ENCODE measurements around the gene ACOT7. TPM values are rescaled to one million over a fixed set of nuclear protein-coding genes. Genes with fewer than 3 reads are reported as not detected.

The ACOT7 gene
- total and polyA plus RNA-seq, 2 of the 13 experiments (the other 11 are each of a cell fraction or from before 2014, with no cell fraction given), result 33.0 to 55.8 TPM

DNA sequence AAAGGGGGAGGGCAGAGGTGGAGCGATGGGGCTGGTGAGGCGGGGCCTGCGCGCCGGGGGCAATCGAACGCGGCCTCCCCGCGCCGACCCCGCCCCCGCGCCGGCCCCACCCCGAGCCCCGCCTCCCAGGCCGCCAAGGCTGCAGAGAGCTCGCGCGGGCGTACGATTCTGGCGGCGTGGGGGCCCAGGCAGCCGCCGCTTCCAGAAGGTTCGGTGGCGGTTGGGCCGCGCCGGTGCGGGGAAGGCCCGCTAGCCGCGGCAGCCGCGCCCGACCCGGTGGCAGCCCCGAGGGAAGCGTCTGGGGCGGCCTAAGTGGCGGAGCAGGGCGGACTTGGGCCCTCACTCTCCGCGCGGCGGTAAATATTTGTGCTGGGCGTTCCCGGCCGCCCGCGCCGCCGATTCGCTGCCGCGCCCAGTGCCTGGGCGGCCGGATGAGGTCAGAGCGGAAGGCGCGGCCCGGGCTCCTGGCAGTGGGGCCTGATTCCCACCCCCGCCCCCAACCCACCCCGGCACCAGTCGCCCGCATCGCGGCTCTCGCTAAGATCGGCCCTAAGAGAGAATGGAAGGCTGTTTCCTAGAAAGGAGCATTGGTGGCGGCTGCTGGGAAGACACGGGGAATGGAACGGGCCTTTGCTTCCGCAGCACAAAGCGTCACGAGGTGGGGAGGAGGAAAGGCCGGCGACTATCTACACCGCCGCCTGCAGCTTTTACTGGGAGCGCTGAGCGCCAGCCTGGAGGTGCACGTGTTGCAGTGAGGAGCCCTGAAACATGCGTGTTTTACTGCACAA is at the start of gene ACOT7 (continued):
- TF ChIP-seq, protein P1, sequence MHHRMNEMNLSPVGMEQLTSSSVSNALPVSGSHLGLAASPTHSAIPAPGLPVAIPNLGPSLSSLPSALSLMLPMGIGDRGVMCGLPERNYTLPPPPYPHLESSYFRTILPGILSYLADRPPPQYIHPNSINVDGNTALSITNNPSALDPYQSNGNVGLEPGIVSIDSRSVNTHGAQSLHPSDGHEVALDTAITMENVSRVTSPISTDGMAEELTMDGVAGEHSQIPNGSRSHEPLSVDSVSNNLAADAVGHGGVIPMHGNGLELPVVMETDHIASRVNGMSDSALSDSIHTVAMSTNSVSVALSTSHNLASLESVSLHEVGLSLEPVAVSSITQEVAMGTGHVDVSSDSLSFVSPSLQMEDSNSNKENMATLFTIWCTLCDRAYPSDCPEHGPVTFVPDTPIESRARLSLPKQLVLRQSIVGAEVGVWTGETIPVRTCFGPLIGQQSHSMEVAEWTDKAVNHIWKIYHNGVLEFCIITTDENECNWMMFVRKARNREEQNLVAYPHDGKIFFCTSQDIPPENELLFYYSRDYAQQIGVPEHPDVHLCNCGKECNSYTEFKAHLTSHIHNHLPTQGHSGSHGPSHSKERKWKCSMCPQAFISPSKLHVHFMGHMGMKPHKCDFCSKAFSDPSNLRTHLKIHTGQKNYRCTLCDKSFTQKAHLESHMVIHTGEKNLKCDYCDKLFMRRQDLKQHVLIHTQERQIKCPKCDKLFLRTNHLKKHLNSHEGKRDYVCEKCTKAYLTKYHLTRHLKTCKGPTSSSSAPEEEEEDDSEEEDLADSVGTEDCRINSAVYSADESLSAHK (CRISPR knock-in tag; IDR thresholded peaks at IDR 0.05; ENCODE audit: borderline replicate concordance), result no peak
- TF ChIP-seq ZSCAN29 (CRISPR knock-in tag; conservative IDR thresholded peaks at IDR 0.05) (no peak), ZNF709 (CRISPR knock-in tag; IDR thresholded peaks at IDR 0.05) (no peak), GLI4 (CRISPR knock-in tag; IDR thresholded peaks at IDR 0.05; ENCODE audit: borderline replicate concordance) (no peak; the same call in 1 of the 2 replicates), NAIF1 (CRISPR knock-in tag; IDR thresholded peaks at IDR 0.05; ENCODE audit: borderline replicate concordance) (0 out of 2 replicates have a peak, but pooled peaks have one; percentile 38), YY1 (IDR thresholded peaks at IDR 0.05; ENCODE audit: insufficient read depth, insufficient replicate concordance, low read depth, low read length) (peak; percentile 43), KAT2B (IDR thresholded peaks at IDR 0.05; ENCODE audit: borderline replicate concordance, low read depth, low read length) (no peak), SP2 (CRISPR knock-in tag; IDR thresholded peaks at IDR 0.05) (peak; percentile 65; the same call in 1 of the 2 replicates), TCF12 (IDR thresholded peaks at IDR 0.05) (no peak), TCF12 (CRISPR knock-in tag; IDR thresholded peaks at IDR 0.05) (no peak), ZNF660 (CRISPR knock-in tag; IDR thresholded peaks at IDR 0.05; ENCODE audit: borderline replicate concordance, low read depth) (no peak), ZBTB44 (CRISPR knock-in tag; IDR thresholded peaks at IDR 0.05) (no peak; the same call in 1 of the 2 replicates), ZNF562 (CRISPR knock-in tag; IDR thresholded peaks at IDR 0.05; ENCODE audit: borderline replicate concordance) (no peak), ZNF781 (CRISPR knock-in tag; IDR thresholded peaks at IDR 0.05; ENCODE audit: borderline replicate concordance, not compliant biosample characterization) (no peak)
- TF ChIP-seq, protein P2, sequence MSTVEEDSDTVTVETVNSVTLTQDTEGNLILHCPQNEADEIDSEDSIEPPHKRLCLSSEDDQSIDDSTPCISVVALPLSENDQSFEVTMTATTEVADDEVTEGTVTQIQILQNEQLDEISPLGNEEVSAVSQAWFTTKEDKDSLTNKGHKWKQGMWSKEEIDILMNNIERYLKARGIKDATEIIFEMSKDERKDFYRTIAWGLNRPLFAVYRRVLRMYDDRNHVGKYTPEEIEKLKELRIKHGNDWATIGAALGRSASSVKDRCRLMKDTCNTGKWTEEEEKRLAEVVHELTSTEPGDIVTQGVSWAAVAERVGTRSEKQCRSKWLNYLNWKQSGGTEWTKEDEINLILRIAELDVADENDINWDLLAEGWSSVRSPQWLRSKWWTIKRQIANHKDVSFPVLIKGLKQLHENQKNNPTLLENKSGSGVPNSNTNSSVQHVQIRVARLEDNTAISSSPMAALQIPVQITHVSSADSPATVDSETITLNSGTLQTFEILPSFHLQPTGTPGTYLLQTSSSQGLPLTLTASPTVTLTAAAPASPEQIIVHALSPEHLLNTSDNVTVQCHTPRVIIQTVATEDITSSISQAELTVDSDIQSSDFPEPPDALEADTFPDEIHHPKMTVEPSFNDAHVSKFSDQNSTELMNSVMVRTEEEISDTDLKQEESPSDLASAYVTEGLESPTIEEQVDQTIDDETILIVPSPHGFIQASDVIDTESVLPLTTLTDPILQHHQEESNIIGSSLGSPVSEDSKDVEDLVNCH (CRISPR knock-in tag; IDR thresholded peaks at IDR 0.05), result no peak
- TF ChIP-seq, protein P3, sequence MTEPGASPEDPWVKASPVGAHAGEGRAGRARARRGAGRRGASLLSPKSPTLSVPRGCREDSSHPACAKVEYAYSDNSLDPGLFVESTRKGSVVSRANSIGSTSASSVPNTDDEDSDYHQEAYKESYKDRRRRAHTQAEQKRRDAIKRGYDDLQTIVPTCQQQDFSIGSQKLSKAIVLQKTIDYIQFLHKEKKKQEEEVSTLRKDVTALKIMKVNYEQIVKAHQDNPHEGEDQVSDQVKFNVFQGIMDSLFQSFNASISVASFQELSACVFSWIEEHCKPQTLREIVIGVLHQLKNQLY (CRISPR knock-in tag; IDR thresholded peaks at IDR 0.05), result no peak
- TF ChIP-seq, protein P4, sequence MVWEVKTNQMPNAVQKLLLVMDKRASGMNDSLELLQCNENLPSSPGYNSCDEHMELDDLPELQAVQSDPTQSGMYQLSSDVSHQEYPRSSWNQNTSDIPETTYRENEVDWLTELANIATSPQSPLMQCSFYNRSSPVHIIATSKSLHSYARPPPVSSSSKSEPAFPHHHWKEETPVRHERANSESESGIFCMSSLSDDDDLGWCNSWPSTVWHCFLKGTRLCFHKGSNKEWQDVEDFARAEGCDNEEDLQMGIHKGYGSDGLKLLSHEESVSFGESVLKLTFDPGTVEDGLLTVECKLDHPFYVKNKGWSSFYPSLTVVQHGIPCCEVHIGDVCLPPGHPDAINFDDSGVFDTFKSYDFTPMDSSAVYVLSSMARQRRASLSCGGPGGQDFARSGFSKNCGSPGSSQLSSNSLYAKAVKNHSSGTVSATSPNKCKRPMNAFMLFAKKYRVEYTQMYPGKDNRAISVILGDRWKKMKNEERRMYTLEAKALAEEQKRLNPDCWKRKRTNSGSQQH (CRISPR knock-in tag; IDR thresholded peaks at IDR 0.05; ENCODE audit: low read depth), result no peak; the same call in 1 of the 2 replicates
- TF ChIP-seq, protein P5, sequence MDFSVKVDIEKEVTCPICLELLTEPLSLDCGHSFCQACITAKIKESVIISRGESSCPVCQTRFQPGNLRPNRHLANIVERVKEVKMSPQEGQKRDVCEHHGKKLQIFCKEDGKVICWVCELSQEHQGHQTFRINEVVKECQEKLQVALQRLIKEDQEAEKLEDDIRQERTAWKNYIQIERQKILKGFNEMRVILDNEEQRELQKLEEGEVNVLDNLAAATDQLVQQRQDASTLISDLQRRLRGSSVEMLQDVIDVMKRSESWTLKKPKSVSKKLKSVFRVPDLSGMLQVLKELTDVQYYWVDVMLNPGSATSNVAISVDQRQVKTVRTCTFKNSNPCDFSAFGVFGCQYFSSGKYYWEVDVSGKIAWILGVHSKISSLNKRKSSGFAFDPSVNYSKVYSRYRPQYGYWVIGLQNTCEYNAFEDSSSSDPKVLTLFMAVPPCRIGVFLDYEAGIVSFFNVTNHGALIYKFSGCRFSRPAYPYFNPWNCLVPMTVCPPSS (IDR thresholded peaks at IDR 0.05), result no peak

Measured in HepG2 (cell line).